Limb (tissue), 2 donors: ENCODE results near the gene TRIM72.
"Not testable (repeated sequence)": the region's sequence is repeated elsewhere in the genome, so short reads cannot be mapped to it uniquely, and the experiment has no call there.

Source experiments
- DNase-seq, 2 donors: peaks; one replicate each; pipeline ENCODE4 v3.0.0-alpha.2; 2016; ENCODE audit errors: extremely low spot score in 2 of 2

TRIM72 gene

DNA sequence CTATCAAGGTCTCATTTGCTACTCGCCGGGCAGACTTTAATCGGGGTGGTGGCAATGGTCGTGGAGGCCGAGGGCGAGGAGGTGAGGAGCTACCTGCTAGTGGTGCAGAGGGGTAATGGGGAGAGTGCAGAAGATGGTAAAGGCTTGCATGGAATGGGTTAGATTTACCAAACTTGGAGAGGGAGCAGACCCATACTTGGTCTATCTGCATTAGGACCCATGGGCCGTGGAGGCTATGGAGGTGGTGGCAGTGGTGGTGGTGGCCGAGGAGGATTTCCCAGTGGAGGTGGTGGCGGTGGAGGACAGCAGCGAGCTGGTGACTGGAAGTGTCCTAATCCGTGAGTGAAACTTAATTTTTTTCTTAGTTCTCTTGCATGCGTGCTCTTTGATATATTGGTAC, 23.9 kb upstream of the TRIM72 start:
- DNase-seq: no peak

DNA sequence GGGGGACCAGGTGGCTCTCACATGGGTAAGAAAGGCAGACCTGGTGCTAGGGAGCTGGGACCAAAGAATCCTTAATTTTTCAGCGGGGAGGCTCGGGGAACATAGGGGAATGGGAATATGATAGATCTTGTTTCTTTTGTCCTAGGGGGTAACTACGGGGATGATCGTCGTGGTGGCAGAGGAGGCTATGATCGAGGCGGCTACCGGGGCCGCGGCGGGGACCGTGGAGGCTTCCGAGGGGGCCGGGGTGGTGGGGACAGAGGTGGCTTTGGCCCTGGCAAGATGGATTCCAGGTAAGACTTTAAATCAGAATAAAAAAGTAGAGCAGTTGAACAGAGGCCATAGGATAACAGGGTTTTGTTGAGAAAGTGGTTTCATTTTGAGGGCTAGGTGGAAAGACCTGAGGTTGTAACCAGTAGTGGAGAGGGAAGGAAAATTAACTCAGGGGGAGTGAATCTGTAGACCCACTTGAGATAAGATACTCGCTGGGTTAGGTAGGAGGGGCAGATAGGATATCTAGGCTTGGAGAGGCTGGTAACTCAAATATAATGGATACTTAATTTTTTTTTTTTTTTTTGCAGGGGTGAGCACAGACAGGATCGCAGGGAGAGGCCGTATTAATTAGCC, 23.0 kb upstream of the TRIM72 start:
- DNase-seq: no peak

DNA sequence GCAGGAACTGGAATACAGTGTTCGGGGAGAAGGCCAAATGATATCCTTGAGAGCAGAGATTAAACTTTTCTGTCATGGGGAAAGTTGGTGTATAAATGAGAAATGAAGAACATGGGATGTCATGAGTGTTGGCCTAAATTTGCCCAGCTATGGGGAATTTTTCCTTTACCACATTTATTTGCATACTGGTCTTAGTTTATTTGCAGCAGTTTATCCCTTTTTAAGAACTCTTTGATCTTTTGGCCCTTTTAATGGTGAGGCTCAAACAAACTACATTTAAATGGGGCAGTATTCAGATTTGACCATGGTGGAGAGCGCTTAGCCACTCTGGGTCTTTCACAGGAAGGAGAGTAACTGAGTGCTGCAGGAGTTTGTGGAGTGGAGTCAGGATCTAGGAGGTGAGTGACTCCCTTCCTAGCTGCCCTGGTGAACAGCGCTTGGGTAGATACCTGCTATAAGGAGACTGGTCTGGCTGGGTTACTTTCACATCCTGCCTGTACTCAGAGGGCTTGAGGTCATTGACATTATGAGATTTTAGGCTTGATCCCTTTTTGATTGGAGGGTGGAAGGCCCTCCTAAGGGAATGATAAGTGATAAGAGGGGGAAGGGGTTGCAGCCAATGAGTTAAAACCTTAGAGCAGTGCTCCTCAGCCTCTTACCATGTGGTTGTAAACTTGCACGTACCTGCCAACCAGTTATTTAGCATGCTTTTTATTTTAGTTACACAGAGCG, 22.1 kb upstream of the TRIM72 start:
- no peak for DNase-seq

DNA sequence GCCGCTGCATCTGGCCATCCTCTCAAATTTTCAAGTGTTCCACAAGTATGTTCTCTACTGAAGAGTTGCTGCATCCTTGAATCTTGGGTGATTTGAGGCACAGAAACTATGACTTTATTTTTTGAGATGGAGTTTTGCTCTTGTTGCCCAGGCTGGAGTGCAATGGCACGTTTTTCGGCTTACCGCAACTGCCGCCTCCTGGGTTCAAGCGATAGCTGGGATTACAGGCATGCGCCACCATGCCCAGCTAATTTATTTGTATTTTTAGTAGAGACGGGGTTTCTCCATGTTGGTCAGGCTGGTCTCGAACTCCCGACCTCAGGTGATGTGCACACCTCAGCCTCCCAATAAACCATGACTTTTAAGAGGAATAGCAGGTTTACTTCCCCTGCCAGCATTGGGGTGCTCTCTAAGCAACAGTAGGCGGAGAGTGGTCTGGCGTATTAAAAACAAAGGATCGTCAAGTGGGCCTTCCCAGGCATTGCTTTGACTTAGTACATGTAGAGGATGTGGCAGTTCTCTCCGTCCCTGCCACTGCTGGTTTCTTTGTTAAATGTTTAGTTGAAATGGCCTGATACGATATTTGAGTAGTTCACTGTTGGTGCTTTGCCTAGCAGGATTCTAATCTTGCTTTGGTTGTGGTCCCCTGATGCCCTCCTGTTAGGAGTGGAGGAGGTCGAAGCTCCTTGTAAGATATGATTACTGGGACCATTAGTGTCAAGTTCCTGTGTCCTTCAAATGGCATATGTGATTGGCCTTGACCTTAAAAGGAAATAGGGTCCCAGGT, 20.9 kb upstream of the TRIM72 start:
- no peak for DNase-seq

DNA sequence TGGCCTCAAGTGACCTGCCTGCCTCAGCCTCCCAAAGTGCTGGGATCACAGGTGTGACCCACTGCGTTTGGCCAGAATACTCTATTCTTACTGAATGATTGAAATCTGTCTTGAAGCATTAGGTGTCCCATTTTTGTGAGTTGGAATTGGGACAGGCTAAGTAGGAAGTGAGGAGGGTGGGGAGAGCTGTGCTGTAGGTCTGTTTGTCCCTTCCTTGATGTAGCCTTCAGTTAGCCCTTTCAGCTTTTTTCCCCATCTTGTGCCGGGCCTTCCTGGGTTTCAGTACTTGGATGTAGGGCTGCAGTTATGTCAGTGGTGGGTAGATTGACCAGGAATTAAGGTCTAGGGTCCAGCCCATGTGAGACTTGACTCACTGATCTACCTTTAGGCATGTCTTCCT, 20.0 kb upstream of the TRIM72 start:
- DNase-seq: no peak

DNA sequence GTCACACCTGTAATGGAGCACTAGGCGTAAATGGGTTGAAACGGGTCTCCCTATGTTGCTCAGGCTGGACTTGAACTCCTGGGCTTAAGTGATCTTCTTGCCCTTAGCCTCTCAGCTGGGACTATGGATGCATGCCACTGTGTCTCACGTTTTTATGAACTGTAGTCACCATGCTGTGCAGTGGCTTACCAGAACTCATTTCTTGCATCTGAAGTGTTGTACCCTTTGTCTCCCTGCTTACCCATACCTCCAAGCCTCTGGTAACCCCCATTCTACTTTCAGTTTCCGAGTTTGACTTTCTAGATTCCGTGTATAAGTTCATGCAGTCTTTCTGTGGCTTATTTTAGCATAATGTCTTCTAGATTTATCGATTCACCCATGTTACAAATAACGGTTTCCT, 19.0 kb upstream of the TRIM72 start:
- DNase-seq: no peak

DNA sequence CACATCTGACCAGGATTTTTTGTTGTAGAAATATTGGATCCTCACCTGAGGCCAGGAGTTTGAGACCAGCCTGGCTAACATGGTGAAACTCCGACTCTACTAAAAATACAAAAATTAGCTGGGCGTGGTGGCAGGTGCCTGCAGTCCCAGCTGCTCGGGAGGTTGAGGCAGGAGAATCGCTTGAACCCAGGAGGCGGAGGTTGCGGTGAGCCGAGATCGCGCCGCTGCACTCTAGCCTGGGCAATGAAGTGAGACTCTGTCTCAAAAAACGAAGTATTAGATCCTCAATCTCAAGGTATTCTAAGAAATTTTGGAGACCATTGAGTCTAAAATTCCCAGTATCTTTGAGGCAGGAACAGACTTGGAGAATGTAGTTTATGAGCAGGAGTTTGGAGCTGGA, 18.1 kb upstream of the TRIM72 start:
- DNase-seq: not testable (repeated sequence)

DNA sequence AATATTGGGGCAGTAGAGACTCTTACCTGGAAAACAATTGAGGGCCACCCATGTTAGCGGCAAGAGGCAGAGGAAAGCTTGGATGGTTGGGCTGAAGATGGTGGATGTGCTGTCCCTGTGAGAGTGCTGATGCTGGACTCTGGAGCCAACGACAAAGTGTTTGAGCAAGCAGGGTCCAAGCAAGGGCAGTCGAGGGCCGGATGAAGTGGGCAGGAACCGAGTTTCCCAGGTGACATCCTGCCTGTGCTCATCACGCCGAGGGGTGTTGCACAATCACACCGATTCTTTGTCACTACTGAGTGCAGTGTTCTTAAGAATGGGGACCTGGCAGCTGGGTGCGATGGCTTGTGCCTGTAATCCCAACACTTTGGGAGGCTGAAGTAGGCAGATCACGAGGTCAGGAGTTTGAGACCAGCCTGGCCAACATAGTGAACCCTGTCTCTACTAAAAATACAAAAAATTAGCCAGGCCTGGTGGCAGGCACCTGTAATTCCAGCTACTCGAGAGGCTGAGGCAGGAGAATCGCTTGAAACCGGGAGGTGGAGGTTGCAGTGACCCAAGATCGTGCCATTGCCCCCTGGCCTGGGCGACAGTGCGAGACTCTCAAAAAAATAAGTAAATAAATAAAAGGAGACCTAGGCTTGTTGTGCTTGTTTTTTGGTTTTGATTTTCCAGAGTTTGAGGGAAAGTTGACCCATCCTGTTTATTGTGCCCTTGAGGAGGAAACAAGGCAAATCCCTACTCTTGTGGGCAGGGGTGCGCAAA, 17.4 kb upstream of the TRIM72 start:
- no peak for DNase-seq

DNA sequence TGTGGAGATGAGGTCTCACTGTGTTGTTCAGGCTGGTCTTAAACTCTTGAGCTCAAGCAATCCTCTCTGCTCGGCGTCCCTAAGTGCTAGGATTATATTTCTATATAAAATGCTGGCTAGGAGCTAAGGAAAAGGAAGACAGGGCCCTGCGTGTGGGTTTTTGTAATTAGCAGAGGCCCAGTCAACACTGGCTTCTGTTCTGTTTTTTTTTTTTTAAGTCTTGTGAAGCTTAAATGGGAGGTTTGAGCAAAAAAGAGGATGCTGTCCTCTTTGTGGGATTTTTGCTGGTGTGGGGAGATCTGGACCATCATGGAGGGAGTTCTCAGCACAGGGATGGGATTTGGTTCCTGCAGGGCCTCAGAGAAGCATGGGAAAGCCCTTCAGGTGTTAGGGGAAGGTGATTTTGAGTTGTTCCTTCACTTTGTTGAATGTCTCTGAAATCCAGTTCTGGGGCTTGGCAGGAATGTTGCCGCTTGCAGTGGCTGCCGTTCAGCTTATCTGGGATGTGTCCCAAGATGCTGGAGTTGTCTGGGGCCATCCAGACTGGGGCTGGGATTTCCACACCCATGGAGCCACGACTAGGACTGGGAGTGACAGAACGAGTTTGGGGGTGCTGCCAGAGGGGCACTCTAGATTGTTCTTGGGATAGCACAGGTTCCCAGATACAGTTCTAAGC, 15.6 kb upstream of the TRIM72 start:
- DNase-seq: peak in 1 of 2 donors; percentile 19

DNA sequence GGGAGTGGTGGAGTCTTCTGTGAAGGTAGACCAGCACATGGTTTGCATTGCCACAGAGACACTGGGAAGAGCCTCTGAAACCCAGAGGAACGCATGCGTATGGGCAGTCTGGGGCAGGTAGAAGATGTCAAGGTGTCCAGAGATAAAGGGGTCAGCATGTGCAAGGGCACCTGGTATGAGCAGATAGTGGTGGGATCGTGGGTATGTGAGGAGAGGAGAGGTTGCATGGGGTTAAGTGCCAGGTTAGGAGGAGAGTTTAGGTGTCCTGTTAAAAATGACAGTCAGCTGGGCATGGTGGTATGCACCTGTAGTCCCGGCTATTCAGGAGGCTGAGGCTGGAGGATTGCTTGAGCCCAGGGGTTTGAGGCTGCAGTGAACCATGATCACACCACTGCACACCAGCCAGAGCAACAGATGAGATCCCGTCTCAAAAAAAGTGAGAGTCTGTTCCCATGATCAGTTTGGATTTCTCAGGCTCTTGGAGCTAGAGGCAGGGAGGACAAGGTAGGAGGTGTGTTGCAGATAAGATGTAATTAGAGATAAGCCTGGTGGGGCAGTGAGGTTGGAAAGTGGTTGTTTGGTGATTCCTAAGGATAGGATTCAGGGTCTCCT, 14.4 kb upstream of the TRIM72 start:
- DNase-seq: no peak

DNA sequence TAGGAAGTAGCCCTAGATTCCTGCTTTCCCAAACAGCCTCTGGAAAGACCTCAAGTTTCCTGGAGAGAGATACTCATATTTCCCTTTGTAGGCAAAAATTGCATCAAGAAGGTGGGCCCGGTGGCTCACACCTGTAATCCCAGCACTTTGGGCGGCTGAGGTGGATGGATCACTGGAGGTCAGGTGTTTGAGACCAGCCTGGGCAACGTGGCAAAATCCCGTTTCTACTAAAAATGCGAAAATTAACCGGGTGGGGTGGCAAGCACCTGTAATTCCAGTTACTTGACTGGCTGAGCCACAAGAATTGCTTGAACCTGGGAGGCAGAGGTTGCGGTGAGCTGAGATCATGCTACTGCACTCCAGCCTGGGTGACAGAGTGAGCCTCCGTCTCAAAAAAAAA, 13.8 kb upstream of the TRIM72 start:
- DNase-seq: peak in 1 of 2 donors; percentile 17

DNA sequence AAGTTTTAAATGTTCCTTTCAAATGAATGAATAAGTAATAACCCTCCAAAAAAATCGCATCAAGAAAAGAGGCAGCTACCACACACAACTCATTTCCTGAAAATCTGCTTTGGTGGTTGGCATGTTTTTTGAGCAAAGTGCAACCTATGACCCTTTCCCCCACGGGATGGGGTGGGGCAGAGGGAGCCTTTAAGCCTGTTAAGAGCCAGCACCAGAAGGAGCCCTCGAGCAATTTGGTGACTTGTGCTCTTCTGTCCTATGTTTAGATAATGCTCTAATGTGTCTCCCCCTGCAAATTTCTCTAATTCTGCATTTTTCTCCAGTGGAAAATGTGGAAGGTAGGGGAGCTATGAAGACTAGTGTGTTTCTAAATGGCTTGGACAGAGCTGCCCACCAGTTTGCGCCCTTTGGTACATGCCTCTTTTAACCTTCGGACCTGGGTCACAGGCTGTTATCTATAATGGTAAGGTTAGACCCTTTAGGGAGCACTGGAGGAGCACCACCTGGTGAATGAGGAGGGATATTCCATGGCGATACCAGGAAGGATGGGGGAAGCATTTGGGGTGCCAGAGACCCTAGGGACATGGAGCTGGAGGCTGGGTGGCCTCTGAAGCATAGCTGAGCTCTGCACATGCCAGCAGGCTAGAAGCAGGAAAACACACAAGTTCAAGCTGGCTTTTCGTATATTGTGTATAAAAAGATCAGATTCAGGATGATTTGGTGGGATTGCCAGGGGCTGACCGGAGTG, 12.9 kb upstream of the TRIM72 start:
- DNase-seq: peak in 1 of 2 donors; percentile 21

DNA sequence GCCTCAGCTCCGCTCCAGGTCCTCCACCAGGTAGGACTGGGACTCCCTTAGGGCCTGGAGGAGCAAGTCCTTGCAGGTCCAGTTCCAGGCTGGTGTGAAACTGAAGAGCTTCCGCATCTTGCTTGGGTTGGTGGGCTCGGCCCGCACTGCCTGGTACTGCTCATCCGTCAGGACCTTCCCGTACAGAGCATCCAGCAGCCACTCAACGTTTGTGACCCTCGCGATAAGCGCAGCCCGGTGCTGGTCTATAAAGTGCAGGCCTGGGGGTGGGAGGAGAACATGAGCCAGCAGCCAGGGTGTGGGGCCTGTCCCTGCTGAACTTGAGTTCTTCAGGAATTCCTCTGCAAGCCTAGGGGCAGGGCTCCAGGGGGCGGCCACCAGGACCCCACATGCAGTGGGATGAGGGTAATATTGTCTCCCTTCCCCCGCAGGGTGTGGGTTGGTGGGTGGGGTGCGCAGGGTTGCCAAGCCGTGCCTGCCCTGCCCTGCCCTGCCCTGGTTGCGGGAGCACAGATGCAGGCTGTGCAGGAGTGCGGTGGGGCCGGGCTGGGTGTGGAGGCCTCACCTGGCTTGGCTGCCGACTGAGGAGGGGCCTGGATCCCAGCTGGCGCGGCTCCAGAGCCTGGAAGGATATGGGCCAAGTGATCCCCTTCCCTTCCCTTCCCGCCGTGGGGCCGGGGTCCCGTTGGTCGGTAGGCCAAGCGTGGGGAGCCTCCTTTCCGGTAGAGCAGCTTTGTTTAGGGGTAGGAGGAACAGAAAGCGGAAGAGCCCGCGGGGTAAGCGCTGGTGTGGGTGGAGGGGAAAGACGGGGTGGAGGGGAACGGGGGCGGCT, 12.1 kb upstream of the TRIM72 start:
- peak in 1 of 2 donors; percentile 53 for DNase-seq

DNA sequence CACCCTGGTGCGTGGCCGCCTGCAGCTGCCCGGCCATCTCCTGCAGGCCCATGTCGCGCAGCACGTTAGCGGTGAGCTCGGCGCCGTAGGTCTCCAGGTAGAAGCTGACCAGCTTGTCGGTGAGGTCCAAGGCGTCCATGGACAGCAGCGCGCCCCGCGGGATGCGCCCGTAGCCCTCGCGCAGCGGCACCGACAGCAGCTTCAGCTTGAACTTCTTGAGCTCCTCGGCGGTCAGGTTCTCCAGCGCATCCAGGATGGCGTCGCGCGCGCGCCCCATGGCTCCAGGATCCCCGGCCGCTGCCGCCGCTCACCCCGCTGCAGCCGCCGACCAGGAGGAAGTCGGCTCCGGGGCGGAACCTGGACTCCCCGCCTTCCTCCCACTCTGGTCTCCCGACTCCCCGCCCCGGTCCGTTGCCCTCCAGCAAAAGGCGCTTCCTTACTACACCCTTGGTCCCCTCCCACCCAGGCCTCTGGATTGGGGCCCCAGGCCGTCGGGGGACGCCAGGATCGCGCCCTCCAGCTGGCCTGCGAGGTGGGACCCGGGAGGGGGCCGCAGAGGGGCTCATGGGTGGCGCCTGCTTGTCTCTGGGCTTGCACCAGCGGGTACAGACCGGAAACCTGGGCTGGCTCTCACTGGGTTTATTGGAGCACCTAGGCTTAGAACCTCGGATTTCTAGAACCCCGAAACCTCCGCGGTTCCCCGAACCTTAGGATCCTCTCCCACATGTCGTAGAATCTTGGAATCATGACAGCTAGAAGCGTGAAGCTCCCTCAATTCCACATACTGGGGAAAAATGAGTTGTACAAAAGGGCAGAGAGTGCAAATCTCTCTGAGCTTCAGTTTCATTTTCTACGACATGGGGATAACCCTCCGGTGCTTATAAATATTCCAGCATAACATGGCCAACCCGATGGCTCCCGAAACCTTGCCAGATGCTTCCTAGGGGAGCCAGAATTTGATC, 11.2 kb upstream of the TRIM72 start, which contains the start of gene PYCARD:
Gene PYCARD, minus strand, starts transcription at position 347 of the 962 bp plus-strand sequence. Its CDS starts 70 bp downstream, at position 277.
- DNase-seq: peak in 1 of 2 donors; percentile 53

DNA sequence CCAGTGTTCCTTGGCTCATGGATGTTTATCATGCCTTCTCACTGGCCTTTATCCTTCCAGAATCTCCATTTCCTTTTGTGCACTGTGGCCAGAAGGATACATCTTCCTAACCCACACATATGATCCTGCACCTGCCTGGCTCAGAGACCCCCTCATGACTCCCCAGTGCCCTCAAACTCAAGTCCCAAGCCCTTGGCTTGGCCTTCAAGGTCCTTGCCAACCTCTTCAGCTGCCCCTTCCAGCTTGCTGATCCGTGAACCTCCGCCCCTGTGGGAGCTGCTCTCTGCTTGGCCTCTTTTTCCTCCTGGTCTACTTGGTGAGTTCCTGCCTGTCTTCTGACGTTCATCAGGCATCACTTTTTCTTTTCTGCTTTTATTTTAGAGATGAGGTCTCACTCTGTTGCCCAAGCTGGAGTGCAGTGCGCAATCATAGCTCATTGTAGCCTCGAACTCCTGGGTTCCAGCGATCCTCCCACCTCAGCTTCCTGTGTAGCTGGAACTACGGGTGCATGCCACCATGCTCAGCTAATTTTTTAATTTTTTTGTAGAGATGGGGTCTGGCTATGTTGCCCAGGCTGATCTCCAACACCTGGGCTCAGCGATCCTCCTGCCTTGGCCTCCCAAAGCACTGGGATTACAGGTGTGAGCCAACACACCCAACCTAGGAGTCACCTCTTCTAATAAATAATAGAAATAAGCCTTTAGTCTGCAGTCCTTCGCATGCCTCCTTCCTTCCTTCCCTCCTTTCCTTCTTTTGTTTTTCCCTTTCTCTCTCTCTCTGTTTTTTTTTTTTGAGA, 8.8 kb upstream of the TRIM72 start:
- no peak for DNase-seq

DNA sequence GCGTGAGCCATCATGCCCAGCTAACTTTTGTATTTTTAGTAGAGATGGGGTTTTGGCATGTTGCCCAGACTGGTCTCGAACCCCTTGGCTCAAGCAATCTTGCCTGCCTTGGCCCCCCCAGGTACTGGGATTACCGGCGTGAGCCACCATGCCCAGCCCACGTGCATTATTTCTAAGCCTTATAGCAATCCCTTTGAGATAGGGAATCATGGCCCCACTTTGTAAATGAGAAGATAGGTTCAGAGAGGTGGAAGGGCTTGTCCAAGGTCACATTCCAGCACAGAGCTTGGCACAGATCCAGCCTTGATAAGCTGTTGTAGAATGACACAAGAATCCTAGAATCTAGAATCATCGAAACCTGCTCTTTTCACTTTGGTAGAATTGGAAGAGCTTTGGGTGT, 7.1 kb upstream of the TRIM72 start:
- no peak for DNase-seq

DNA sequence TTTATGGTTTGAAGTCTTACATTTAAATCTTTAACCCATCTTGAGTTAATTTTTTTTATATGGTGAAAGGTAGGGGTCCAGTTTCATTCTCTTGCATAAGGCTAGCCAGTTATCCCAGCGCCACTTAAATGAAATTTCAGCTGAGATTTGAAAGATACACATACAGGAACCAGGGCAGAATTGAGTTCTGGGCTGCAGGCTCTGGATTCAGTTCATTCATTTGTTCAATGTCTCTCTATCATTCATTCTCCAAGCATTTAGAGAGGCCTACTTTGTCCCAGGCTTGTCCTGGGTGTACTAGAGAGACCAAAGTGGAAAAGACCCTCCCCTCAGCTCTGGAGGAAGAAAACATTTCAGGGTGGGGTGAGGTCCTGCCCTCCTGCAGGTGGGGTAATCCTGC, 577 bp upstream of the TRIM72 start:
- no peak for DNase-seq
